ENCODE data around the gene BTRC.
A peak's percentile ranks its signal among the peaks of the same experiment; 100 is the strongest.

The BTRC gene

DNA sequence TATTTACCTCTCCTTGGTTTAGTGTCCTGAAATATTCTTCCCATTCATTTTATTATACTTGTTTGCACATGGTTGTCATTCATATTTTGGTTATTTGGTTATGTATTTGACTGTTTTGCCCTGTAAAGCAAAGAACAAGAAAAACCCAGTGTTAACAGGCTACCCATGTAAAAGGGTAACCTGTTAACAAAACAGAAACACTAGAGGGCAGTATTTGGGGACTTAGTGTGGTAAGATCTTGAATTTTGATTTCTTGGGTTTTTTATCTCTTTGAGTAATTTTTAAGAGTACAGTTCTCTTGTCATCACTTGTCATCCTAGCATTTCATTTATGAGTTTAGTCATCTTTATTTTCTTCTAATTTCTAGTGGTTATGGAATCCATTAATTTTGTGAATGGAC, 182.8 kb downstream of the BTRC start:
- peak; percentile 14 for DNase-seq (ENCODE audit: low spot score)

GRCh38 chr10:101538446-101538845, 184.5 kb downstream of the BTRC start:
- DNase-seq (ENCODE audit: low spot score) = no peak

DNA sequence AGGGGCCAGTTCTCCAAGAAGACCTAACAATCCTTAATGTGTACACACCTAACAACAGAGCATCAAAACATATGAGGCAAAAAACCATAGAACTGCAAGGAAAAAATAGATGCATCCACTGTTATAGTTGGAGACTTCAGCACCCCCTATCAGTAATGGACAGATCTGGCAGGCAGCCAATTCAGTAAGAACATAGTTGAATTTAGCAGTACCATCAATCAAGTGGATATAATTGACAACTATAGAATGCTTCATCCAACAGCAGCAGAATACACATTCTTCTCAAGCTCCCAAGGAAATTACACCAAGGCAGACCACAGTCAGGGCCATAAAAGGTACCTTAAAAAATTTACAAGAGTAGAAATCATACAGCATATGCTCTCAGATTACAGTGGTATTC, 191.9 kb downstream of the BTRC start:
- no peak for DNase-seq (ENCODE audit: low spot score)

GRCh38 chr10:101550965-101551364, 197.0 kb downstream of the BTRC start:
- no peak for DNase-seq (ENCODE audit: low spot score)

DNA sequence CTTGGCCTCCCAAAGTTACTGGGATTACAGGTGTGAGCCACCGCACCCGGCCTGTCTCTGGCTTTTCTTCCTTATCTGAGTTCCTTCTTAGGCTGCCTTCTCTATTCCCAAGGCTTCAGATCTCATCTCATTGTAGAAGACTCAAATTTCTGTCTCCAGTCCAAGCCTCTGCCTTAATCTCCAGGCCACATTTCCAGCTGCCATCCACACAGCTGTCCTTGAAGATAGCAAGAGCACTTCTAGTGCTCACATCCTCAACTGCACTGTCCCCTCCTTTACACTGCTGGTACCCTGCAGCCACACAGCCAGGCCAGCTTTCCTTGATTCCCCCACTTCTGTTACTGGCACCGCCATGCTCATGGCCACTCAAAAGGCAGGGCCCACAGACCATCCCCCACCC, 198.5 kb downstream of the BTRC start:
- no peak for DNase-seq (ENCODE audit: low spot score)

GRCh38 chr10:101557541-101557940, 203.6 kb downstream of the BTRC start:
- no peak for DNase-seq (ENCODE audit: low spot score)

DNA sequence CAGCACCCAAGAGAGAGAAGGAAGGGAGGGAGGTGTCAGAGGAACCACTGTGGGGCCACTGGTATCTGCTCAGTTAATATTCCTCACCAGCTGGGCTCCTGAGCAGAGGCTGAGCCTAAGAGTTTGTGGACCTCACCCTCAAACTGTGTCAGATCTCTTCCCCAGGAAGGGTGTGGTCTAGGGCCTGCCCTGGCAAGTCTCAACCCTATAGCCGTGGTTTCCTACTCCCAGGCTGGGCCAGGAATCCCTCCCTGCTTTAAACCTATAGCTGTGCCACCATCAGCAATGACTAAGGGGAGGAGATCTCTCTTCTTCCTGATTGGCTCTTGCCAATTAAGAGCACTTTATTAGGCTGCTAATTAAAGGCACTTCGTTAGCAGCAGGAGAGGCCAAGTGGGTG, 204.2 kb downstream of the BTRC start:
- DNase-seq (ENCODE audit: low spot score) = no peak

- no peak for DNase-seq (ENCODE audit: low spot score)
These were observed 205.0 kb downstream of the BTRC start for GRCh38 chr10:101558671-101559595.

DNA sequence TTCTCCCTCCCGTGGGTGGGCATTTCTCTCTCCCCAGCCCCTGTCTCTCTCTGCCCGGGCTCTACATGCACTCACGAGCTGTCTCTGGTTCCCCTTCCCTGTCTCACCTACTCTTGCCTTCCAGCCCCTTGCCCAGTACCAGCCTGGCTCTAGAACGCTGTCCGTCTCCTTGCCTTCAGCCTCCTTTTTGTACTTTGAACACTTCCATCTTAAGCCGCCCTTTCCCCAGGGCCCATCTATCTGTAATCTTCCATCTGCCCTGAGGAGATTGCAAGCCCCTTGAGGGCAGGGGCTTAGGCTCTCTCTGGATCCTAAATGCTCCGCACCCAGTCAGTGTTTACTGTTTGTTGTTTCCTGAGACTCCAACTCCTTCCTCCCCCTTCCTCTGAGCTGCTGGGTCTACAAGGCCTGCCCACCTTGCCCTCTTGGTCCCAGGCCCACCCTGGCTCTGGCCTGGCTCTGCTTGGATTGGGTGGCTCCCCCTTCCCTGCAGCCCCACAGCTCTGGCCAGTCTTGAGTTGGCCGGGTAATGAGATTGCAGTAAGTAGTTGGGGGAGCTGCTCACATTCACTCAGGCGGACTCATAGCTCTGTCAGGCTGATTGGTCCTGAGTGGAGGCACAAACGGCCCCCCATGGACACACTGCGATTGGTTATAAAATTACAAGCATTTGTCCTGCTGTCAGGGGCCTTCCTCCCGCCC, 205.8 kb downstream of the BTRC start:
- no peak for DNase-seq (ENCODE audit: low spot score)

GRCh38 chr10:101560298-101561067, 206.5 kb downstream of the BTRC start:
- DNase-seq (ENCODE audit: low spot score) = no peak

DNA sequence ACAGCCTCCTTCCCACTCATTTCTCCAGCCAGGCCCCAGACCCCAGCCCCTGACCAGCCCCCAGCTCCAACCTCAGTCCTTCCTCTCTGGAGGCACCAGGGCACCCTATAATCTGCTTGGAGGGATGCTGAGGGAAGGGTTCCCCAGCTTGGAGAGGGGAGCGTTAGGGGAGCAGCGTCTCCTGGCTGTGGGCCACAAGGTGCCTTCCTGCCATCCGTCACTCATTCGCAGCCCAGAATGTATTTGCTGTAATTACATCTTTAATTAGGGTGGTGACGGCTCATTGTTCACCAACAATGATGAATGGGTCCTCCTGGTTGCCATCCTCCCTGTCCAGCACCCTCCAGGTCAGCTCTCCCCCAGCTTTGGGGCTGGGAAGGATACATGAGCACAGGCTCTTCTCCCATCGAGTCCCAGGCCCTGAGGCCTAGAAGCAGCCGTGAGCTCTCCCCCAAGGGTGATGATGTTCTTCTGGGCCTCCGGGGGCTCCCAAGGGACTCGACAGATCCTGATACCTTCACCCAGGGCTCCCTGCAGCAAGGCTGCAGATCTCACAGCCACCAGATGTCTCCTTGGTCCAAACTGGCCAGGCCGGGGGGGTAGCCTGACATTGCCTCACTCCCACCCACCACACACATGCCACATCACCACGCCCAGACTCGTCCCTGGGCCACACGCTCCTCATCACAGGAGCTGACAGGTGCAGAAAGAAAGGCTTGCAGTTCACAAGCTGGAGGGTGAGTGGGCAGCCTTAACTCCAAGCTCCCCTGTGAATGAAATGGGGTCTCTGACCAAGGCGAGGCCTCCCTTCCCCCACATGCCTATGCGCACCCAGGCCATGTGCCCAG, 207.3 kb downstream of the BTRC start:
- DNase-seq (ENCODE audit: low spot score) = no peak

- DNase-seq (ENCODE audit: low spot score) = no peak
These were observed 208.3 kb downstream of the BTRC start for GRCh38 chr10:101562231-101562630.

DNA sequence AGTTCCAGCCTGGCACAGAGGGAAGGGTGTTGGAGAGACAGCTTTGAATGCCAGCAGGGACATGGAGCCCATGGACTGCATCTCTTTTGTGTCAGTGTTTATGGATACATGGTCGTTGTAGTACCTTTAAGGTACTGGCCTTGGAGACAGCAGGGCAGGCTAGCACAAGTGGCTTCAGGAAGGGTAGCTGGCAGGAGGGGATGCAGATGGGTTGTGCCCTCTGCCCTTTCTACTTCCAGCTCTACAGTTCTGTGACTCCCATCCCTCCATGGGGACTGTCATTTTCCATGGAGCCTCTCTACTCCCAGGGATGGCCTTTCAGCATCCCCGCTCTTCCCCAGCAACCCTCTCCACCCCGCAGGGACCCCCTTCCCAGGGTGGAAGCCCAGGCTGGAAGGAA, 209.0 kb downstream of the BTRC start:
- DNase-seq (ENCODE audit: low spot score) = no peak

DNA sequence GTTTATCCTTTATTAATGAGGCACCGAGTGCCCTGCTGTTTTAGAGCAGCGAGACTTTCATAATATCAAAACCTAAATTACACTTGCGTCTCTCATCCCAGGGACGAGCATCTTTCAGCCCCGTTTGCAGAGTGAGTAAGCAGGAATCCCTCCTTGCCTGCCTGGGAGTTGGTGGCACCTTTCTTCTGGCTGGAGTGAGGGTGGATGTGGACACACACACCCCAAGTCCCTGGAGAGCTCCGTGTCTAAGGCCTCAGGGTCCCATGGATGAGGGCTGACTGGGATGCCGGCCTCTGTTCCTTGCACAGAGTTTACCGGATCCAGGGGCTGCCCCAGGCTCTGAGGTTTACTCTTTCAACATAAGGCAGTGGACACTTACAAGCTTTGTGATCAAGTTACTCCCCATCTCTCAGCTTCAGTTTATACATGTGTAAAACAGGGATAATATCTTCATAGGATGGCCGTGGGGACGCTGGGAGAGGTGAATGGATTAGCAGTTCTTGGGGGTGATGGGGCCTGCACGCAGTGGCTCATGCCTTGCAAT, 209.6 kb downstream of the BTRC start:
- no peak for DNase-seq (ENCODE audit: low spot score)

- DNase-seq (ENCODE audit: low spot score) = no peak
These were observed 210.6 kb downstream of the BTRC start for GRCh38 chr10:101564490-101564991.

DNA sequence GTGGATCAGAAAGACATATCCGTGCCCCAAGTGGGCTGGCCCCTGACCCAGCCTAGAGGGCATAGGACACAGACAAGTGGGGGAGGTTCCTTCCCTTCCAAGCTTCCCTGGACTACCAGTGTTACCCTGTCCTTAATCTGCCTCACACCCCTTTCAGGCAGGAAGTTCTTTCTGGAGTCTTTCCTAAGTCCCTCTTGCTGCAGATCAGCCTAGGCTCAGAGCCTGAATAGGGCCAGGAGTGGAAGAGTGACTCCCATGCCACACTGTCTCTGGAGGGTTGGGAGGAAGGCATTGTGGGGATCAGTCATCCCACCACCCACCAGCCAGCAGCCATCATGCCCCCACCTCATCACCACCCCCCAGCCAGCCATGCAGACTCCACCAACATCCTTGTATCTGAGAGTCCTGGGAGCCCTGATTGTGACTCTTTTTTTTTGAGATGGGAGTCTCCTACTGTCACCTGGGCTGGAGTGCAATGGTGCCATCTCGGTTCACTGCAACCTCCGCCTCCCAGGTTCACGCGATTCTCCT, 211.5 kb downstream of the BTRC start:
- DNase-seq (ENCODE audit: low spot score) = no peak

DNA sequence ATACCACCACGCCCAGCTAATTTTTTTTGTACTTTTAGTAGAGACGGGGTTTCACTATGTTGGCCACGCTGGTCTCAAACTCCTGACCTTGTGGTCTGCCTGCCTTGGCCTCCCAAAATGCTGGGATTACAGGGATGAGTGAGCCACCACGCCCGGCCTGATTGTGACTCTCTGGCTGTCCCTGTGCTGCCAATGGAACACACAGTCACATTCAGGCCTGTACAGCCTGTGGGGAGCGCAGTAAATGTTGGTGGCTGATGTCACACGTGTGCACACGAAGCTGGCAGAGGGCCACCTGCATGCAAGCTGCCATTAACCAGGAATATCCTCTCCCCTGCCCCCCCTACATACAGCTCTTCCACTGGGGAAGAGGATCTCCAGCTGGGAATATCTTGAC, 212.0 kb downstream of the BTRC start:
- no peak for DNase-seq (ENCODE audit: low spot score)

- DNase-seq (ENCODE audit: low spot score) = no peak
These were observed 212.6 kb downstream of the BTRC start for GRCh38 chr10:101566333-101567164.

DNA sequence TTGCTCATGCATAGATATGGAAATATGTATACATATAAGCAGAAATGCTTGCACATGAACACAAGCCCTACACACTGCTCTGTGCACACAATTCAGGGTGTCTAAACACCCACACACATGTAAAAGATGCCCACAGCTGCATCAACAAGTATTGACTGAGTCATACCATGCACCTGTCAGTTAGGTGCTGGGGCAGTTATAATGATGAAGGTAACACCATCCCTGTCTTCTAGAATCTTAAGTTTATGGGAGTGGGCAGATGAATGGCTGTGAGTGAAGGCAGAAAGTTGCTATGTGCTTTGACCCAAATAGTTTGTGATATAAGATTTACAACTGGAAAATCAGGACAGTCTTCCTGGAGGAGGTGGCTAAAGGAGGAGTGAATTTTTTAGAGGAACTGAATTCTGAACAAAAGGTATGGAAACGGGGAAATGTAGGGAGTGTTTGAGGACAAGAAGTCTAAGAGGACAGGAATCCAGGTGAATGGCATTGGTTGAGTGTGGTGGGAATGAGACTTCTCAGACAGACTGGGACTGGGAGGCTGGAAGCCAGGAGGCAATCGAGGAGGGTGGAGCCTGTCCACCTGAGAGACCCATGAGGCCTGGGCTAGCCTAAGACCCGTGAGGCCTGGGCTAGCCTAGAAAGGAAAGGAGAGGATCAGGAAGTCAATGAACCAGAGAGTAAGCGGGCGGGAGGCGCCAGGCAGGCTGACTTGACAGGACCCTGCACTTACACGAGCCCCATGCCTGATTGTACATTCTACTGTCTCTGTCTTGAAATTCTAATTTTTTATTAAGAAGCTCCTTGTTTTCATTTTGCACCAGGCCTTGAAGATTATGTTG, 213.4 kb downstream of the BTRC start:
- DNase-seq (ENCODE audit: low spot score) = no peak
